Measurements from ENCODE around the gene OR8B8.

DNA sequence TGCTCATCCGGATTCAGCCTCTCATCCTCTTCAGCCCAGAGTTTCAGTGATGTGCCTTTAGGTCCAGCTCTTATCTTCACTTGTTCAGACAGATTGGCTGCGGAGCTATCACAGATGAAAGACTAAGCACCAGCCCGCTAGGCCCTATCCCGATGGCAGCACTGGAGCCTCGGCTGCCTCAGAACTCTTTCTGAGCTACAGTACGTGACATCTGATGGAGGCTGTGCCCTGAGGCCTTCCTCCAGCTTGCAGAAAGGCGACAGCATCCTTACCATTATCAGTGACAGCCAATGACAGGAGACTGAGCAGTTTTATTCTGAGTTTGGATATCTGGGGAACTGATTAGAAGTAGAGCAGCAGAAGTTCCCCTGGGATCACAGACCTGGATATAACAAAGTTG lies 4.0 kb downstream of the OR8B8 start:
- TF ChIP-seq, protein P1, sequence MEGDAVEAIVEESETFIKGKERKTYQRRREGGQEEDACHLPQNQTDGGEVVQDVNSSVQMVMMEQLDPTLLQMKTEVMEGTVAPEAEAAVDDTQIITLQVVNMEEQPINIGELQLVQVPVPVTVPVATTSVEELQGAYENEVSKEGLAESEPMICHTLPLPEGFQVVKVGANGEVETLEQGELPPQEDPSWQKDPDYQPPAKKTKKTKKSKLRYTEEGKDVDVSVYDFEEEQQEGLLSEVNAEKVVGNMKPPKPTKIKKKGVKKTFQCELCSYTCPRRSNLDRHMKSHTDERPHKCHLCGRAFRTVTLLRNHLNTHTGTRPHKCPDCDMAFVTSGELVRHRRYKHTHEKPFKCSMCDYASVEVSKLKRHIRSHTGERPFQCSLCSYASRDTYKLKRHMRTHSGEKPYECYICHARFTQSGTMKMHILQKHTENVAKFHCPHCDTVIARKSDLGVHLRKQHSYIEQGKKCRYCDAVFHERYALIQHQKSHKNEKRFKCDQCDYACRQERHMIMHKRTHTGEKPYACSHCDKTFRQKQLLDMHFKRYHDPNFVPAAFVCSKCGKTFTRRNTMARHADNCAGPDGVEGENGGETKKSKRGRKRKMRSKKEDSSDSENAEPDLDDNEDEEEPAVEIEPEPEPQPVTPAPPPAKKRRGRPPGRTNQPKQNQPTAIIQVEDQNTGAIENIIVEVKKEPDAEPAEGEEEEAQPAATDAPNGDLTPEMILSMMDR (IDR thresholded peaks at IDR 0.05; ENCODE audit: low read depth, low read length): no peak
- TF ChIP-seq EZH2phosphoT487 (IDR thresholded peaks at IDR 0.05; ENCODE audit: low read depth): no peak
